ENCODE measurements around the gene BDH1. TPM values are rescaled to one million over a fixed set of nuclear protein-coding genes. Genes with fewer than 3 reads are reported as not detected.

The BDH1 gene
- total and polyA plus RNA-seq, 2 of the 8 experiments (the other 6 are each of a cell fraction or from before 2014, with no cell fraction given) = 27.2 to 28.1 TPM

GRCh38 chr3:197522881-197523441 lies 32.8 kb downstream of the BDH1 start:
- Histone ChIP-seq H4K91ac (replicated peaks; ENCODE audit: insufficient read length, low read length) (no peak overlapping the region), H3K4me2 (ENCODE audit: insufficient read depth in 1 of 2, low read depth in 2 of 2, low read length in 2 of 2) (no peak overlapping the region), H3K18ac (ENCODE audit: extremely low read depth, low read length) (no peak overlapping the region), H3K4ac (replicated peaks; ENCODE audit: insufficient read length, low read depth, low read length) (no peak overlapping the region), H2BK12ac (ENCODE audit: low read depth, low read length) (no peak overlapping the region), H3K23me2 (ENCODE audit: low read depth, low read length) (no peaks in the 10 kb centered on the region), H3K4me1 (replicated peaks in 1 of 4; ENCODE audit: control insufficient read depth in 3 of 4, insufficient read depth in 4 of 4, low read length in 3 of 4) (peaks cover 0 to 18% (median 15%) of the 10 kb centered on the region in 4 experiments; a peak in 6 of 7 replicates), H3K14ac (ENCODE audit: insufficient read length) (no peak overlapping the region), H3K79me2 (ENCODE audit: control insufficient read depth in 1 of 2, insufficient read depth in 2 of 2, low read length in 2 of 2) (no peaks in the 10 kb centered on the region), H2AFZ (ENCODE audit: low read length) (no peak overlapping the region), H4K5ac (ENCODE audit: insufficient read length, low read depth, low read length) (no peak overlapping the region), H3K9me3 (ENCODE audit: insufficient read depth in 2 of 2, low read depth in 1 of 2, low read length in 1 of 2) (no peaks in the 10 kb centered on the region), H2BK20ac (ENCODE audit: low read length) (no peak overlapping the region), H3K79me1 (ENCODE audit: low read depth, low read length) (no peaks in the 10 kb centered on the region), H2BK120ac (replicated peaks; ENCODE audit: low read depth, low read length) (no peak overlapping the region), H2BK15ac (ENCODE audit: low read length) (no peak overlapping the region), H3K9ac (replicated peaks in 1 of 4; ENCODE audit: extremely low read depth in 1 of 4, low read depth in 3 of 4, low read length in 3 of 4) (no peak overlapping the region), H4K20me1 (replicated peaks in 1 of 2; ENCODE audit: control insufficient read depth in 1 of 2, insufficient read depth in 2 of 2, low read length in 2 of 2) (no peaks in the 10 kb centered on the region), H3K56ac (replicated peaks; ENCODE audit: insufficient read length, low read depth, low read length) (no peak overlapping the region), H3K4me3 (ENCODE audit: extremely low read depth in 1 of 4, insufficient read depth in 2 of 4, low read depth in 3 of 4, low read length in 4 of 4) (no peak overlapping the region), H2AK5ac (ENCODE audit: low read depth, low read length) (no peak overlapping the region), H2BK5ac (ENCODE audit: low read depth, low read length) (no peak overlapping the region), H3K23ac (ENCODE audit: insufficient read length) (no peak overlapping the region), H3K27me3 (replicated peaks in 1 of 4; ENCODE audit: control insufficient read depth in 3 of 4, extremely low read depth in 1 of 4, insufficient read depth in 3 of 4, low read length in 3 of 4) (no peaks in the 10 kb centered on the region), H4K8ac (ENCODE audit: extremely low read depth, insufficient read depth, low read length) (no peak overlapping the region), H3K27ac (ENCODE audit: low read depth, low read length) (no peak overlapping the region), H3K36me3 (ENCODE audit: control insufficient read depth in 2 of 4, insufficient read depth in 4 of 4, low read length in 3 of 4) (no peaks in the 10 kb centered on the region)
- 88% methylated on average over 5 of the region's 5 CpGs; no CpG with 5 or more reads in 1 of the 2 experiments for WGBS, 2 experiments (ENCODE audit: extremely low coverage in 1 of 2, insufficient coverage in 1 of 2, insufficient read length in 1 of 2, insufficient replicate concordance in 2 of 2, low coverage in 1 of 2, low lambda C conversion rate in 2 of 2, missing lambda C conversion rate in 1 of 2)
- ChIA-PET CTCF (ENCODE audit: partially characterized antibody) (interaction anchor here (0.7 to 3.4 kb wide), 5 partner anchors 12 to 33 kb away, joined by 3 to 23 read pairs (median 6); partner anchors contain the start of gene BDH1), POLR2A (ENCODE audit: partially characterized antibody) (interaction anchor here (1.0 kb wide), 1 partner anchor 17 kb away, joined by 3 read pairs; no protein-coding TSS in a partner anchor)
- DNase-seq (ENCODE audit: low read depth in 1 of 2, low spot score in 2 of 2) (no peak), FAIRE-seq (no peak)
- no peak for TF ChIP-seq HDAC2 (IDR thresholded peaks at IDR 0.05; ENCODE audit: borderline replicate concordance in 1 of 2, low read depth in 2 of 2, low read length in 2 of 2)
- no peak for TF ChIP-seq USF2 (IDR thresholded peaks at IDR 0.05; ENCODE audit: low read length)
- TF ChIP-seq CREB1 (IDR thresholded peaks at IDR 0.05) = no peak
